AG04449 (cell line): ENCODE data around the gene MXD4.

Experiments
- CTCF ChIA-PET: fragments of 350-600 bp; formaldehyde crosslinking; extraction: SDS; loops from one replicate; lab custom pipeline; 2021; ENCODE audit warnings: antibody characterized with exemption; lab: Yijun Ruan, JAX
- POLR2A ChIA-PET: fragments of 400-600, 350-600 bp; formaldehyde crosslinking; extraction: SDS; loops from one replicate; lab custom pipeline; 2020; ENCODE audit warnings: antibody characterized with exemption, inconsistent platforms; lab: Yijun Ruan, JAX
- DNase-seq: peaks from one replicate; pipeline ENCODE4 v3.0.0-alpha.2; 2010; ENCODE audit warnings: low read depth, low spot score
- H3K4me3 ChIP-seq: 2 replicates; pipeline ENCODE4 v1.5.1; 2011; ENCODE audit warnings: low read depth, mild to moderate bottlenecking, control low read depth, low read length
- TF ChIP-seq, protein P1 (sequence below): IDR thresholded peaks from one replicate; pipeline ENCODE4 v1.5.1; 2011; ENCODE audit warnings: mild to moderate bottlenecking, moderate library complexity, low read length, control low read depth, inconsistent platforms; ENCODE audit not compliant: insufficient read depth; ENCODE audit errors: missing control alignments

MXD4 gene

DNA sequence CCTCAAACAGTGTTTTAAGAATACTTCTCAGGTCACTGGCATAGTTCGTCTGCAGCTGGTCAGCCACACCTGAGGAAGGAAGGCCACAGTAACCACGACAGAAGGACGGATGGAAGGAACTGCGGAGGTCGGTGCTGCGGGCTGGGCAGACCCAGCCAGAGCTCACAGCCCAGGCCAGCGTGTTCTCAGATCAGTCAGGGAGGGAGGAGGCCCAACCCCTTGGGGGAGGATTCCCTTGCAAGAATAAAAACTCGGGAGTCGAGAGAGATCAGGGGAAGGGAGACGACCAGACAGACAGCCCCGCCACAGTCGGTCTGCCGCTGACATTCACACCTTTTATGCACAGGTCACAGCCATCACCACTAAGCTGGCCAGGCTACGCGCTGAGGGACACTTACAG, 11.3 kb upstream of the MXD4 start:
- ChIA-PET CTCF (no interaction called here), POLR2A (no interaction called here)
- TF ChIP-seq, protein P1, sequence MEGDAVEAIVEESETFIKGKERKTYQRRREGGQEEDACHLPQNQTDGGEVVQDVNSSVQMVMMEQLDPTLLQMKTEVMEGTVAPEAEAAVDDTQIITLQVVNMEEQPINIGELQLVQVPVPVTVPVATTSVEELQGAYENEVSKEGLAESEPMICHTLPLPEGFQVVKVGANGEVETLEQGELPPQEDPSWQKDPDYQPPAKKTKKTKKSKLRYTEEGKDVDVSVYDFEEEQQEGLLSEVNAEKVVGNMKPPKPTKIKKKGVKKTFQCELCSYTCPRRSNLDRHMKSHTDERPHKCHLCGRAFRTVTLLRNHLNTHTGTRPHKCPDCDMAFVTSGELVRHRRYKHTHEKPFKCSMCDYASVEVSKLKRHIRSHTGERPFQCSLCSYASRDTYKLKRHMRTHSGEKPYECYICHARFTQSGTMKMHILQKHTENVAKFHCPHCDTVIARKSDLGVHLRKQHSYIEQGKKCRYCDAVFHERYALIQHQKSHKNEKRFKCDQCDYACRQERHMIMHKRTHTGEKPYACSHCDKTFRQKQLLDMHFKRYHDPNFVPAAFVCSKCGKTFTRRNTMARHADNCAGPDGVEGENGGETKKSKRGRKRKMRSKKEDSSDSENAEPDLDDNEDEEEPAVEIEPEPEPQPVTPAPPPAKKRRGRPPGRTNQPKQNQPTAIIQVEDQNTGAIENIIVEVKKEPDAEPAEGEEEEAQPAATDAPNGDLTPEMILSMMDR = no peak
- H3K4me3 ChIP-seq = no peak overlapping the region
- no peak for DNase-seq

DNA sequence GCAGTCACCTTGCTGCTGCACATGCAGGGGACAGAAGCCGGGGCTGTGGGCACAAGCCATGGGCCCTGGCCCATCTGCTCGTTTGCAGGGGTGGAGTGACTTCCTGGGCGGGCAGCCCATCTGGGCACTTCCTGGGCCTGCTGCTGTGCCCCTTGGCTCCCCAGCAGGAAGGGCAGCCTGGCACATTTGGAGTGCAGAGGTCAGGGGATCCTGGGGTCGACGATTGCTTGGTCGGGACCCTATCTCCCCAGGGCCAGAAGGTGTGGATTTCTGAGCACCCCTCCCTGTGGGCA, 10.9 kb upstream of the MXD4 start:
- DNase-seq = no peak
- ChIA-PET POLR2A (no interaction called here), CTCF (no interaction called here)
- no peak overlapping the region for H3K4me3 ChIP-seq
- TF ChIP-seq, protein P1 = no peak

DNA sequence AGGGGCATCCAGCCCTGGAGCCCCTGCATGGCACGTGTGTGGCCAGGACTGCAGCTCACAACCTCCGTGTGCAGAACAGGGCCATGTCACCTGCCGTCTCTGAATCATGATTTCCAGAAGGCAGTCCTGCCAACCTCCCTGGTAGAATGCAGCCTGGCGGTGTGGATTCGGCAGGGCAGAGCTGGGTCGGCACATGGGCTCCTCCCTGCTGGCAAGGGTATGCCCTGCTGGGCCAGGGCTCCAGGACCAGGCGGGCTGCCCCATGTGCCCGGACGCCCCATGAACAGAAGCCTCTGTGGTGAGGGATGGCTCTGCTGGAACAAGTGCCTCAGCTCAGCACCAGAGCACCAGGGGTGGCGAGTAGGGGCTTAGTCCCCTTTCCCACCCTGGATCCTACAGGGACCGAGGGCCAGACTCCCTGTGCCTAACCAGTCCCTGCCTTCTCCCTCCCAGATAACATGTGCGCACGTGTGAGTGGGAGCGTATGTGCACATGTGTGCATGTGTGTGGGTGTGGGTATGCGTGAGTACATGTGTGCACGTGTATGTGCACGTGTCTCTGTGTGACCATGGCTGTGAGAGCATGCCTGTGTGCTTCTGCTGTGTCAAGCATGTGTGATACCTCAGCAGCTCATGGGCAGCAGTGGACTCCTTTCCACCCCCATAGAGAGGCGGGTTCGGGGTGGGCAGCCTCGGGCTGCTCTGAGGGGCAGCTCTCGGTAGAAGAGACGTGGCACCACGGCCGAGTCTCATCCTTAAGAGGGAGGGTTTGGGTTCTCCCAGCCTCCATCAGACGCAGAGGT, 10.3 kb upstream of the MXD4 start:
- H3K4me3 ChIP-seq = no peak overlapping the region
- ChIA-PET CTCF (no interaction called here), POLR2A (no interaction called here)
- no peak for DNase-seq
- TF ChIP-seq, protein P1 = no peak

DNA sequence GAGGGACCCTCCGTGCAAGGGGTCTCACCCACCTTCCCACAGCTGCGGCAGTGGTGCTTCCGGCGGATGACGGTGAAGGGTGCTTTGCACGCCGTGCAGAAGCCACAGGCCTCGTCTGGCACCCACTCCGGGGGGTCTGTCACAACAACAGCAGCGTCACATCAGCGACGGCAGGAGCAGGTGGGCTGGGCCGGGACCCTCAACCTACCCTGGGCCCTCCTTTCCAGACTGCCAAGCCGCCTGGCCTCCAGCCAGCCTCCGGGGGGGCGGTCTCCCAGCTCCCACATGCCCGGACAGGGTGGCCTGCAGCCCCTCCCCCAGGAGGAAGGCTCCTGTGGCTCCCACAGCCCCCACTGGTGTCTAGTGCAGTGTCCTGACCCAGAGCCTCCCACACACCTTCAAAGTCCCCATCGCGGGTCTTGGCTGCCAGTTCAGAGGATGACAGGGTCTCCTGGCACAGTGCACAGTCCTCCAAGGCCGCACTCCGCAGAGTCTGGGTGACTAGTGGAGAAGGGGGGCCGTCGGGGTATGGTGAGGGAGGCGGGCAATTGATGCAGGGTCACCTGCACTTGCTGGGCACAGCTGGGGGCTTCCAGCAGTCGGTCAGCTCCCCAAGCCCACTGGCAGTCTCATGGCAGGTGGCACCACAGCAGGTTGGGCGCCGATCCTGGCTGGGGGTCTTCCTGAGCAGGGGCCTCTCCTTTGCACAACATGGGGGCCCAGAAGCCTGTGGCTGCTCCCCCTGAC, 9.5 kb upstream of the MXD4 start:
- no peak for DNase-seq
- ChIA-PET POLR2A (interaction anchor here (0.8 kb wide), 1 partner anchor 10 kb away, joined by 4 read pairs; the partner anchor contains the start of gene MXD4), CTCF (no interaction called here)
- TF ChIP-seq, protein P1 = no peak
- no peak overlapping the region for H3K4me3 ChIP-seq

DNA sequence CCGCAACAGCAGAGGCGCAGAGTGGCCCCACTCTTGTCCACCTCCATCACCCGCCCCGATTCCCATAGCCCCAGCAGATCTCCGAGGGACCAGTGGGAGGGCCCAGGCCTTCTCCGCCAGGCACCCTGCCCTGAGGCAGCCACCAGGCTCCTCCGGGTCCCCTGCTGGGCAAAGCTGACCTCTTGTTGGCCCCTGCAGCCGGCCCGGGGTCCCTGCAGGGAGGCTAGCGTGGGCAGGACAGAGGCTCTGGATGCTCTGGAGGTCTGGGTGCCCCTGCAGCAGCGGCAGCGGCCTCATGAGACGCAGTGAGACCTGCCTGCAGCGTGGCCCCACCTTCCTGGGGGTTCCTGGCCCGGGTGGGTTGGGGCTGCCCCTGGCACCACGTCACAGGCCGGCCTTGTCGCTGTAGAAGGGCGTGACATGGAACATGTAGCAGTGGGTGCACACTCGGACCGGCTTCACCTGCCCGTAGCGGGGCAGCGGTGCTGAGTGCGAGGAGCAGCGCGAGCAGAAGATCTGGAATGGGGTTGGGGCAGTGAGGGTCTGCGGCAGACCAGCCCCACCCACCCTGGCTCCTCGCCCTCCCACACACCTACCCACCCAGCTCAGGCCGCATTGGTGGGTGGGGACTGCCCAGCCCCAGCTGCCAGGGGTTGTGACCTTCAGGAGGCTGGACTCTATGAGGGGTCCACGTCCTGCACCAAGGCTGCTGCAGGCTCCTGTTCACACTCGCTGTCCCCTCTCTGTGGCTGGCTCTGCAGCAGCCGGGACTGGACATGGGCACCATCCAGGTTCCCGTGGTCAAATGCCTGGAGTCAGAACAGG, 8.6 kb upstream of the MXD4 start:
- CTCF ChIA-PET = no interaction called here
- TF ChIP-seq, protein P1 = no peak
- POLR2A ChIA-PET = interaction anchor here (0.8 kb wide), 1 partner anchor 9 kb away, joined by 4 read pairs; the partner anchor contains the start of gene MXD4

More for the DNA sequence above, 8.6 kb upstream of the MXD4 start:
- DNase-seq = no peak
- H3K4me3 ChIP-seq = no peak overlapping the region
